GM23248 (cell line): ENCODE measurements around the gene ZNF519.
"Not testable (repeated sequence)": the region's sequence is repeated elsewhere in the genome, so short reads cannot be mapped to it uniquely, and the experiment has no call there.

Experiments used
- EZH2 ChIP-seq: fragments of 200-600 bp; sonication (generic); IDR thresholded peaks from 2 replicates; pipeline ENCODE4 v1.6.1; 2018; ENCODE audit warnings: antibody characterized with exemption, mild to moderate bottlenecking; ENCODE audit not compliant: insufficient read depth, poor library complexity, severe bottlenecking
- EZH2phosphoT487 ChIP-seq: fragments of 200-600 bp; sonication (generic); IDR thresholded peaks from 2 replicates; pipeline ENCODE4 v1.6.1; 2018; ENCODE audit warnings: antibody characterized with exemption, moderate library complexity, mild to moderate bottlenecking, low read depth; ENCODE audit not compliant: insufficient read depth

GRCh38 chr18:14171301-14172141, 39.3 kb upstream of the ZNF519 start:
- TF ChIP-seq EZH2, EZH2phosphoT487: not testable (repeated sequence)
